GM19467 (cell line): Measurements from ENCODE around the gene STON2.
"Not testable (repeated sequence)": the region's sequence is repeated elsewhere in the genome, so short reads cannot be mapped to it uniquely, and the experiment has no call there.

Experiments
- ATAC-seq: cut with Tn5 transposase; IDR thresholded peaks from one replicate; pipeline ENCODE4 v1.9.1; 2021; ENCODE audit warnings: mild to moderate bottlenecking, moderate library complexity; ENCODE audit not compliant: unreplicated experiment

STON2 gene, protein sequence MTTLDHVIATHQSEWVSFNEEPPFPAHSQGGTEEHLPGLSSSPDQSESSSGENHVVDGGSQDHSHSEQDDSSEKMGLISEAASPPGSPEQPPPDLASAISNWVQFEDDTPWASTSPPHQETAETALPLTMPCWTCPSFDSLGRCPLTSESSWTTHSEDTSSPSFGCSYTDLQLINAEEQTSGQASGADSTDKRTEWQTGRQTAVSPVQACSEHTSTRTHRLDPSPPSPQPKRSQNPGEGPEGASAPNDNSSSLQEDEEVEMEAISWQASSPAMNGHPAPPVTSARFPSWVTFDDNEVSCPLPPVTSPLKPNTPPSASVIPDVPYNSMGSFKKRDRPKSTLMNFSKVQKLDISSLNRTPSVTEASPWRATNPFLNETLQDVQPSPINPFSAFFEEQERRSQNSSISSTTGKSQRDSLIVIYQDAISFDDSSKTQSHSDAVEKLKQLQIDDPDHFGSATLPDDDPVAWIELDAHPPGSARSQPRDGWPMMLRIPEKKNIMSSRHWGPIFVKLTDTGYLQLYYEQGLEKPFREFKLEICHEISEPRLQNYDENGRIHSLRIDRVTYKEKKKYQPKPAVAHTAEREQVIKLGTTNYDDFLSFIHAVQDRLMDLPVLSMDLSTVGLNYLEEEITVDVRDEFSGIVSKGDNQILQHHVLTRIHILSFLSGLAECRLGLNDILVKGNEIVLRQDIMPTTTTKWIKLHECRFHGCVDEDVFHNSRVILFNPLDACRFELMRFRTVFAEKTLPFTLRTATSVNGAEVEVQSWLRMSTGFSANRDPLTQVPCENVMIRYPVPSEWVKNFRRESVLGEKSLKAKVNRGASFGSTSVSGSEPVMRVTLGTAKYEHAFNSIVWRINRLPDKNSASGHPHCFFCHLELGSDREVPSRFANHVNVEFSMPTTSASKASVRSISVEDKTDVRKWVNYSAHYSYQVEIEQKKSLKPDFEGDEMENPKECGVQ

DNA sequence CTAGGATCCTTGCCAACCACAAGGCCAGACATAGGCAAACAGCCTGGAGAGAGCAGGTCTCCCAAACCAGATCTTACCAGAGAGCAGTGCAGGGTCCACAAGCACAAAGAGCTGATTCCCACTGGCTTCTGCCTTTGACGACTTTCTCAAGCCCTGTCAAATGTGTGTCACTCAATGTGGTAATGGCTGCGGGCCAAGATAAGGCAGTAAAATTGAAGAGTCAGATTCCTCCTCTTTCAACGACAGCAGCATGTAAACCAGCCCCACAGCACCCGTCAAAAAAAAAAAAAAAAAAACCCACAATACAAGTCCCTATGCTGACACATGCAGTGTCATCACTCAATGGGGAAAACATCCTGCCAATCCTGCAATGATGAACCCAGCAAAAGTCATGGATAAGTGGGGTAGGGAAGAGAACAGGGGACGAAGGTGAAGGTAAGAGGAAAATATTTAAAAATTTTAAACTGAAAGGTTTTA lies at the start of gene STON2:
Gene STON2 (minus strand): TSS at position 123 of the 477 bp plus-strand sequence. CDS start 1,942 bp downstream, outside the sequence.
- ATAC-seq: no peak

GRCh38 chr14:81449576-81449975 lies 49.5 kb upstream of the STON2 start:
- ATAC-seq: no peak

GRCh38 chr14:81449114-81449513 lies 49.0 kb upstream of the STON2 start:
- no peak for ATAC-seq

DNA sequence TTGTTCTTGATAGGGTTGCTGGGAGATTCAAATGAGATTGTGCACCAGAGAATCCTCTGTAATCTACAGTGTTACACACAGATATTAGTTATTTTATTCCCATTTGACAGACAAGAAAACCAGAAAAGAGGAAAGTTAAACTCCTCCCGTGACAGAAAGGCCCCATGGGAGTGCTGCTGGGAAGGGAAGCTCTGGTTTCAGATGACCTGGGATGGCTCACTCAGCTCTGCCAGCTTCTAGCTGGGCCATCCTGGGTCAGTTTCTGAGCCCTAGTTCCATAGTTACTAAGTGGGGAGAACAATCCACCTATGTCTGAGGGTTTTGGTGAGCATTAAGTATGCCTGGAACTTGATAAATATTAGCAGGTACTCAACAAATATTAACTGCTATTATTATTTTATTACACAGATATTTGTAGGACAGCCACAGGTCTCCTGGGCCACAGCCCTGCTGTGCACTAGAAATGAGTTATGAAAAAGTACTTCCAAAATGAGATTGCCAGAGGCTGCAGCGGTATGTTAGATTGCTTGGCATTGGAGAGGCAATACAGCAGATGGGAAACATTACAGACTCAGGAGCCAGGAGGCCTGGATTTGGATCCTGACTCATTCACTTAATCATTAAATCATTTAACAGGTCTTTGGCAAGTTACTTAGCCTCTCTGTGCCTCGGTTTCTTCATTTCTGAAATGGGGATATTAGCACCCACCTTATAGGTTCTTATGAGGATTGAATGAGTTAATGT lies 47.1 kb upstream of the STON2 start:
- no peak for ATAC-seq

GRCh38 chr14:81446279-81447007 lies 46.3 kb upstream of the STON2 start:
- ATAC-seq: no peak

DNA sequence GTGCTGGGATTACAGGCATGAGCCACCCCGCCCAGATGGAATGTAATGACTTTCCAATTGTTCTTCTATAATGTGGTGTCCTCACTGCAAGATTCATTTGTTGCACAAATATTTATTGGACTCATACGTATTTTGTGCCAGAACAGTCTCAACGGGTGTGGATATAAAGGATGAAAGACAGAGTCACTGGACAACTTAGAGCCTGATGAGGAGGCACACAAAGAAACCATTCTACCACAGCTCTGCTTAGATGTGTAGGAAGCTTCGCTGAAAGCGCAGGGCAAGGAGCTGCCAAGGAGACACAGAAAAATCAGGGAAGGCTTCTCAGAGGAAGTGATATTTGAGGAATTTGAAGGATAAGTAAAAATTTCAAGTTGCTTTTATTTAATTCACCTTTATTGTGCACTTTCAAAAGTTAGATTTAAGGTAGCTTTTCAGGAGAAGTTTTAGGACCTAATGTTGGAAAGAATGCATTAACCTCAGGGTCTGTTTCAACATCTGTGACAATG lies 41.6 kb upstream of the STON2 start:
- no peak for ATAC-seq

GRCh38 chr14:81440041-81440440 lies 39.9 kb upstream of the STON2 start:
- no peak for ATAC-seq

DNA sequence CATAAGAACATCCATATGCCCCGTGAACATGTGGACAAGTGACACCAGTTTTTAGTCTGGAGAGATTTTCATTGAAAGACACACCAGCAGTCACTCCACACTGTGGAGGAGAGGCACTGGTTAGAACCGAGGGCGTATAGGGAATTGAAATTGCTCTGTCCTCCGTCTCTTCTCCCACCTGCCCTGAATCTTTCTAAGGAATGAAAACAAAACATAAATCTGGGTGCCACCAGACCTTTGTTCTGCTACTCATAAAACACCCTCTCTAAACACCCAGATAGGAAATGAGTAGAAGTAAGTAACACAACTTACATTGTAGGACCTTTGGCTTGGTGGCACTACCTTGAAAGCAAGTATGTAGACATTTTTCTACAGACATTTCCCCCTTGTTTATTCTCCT lies 37.1 kb upstream of the STON2 start:
- no peak for ATAC-seq

DNA sequence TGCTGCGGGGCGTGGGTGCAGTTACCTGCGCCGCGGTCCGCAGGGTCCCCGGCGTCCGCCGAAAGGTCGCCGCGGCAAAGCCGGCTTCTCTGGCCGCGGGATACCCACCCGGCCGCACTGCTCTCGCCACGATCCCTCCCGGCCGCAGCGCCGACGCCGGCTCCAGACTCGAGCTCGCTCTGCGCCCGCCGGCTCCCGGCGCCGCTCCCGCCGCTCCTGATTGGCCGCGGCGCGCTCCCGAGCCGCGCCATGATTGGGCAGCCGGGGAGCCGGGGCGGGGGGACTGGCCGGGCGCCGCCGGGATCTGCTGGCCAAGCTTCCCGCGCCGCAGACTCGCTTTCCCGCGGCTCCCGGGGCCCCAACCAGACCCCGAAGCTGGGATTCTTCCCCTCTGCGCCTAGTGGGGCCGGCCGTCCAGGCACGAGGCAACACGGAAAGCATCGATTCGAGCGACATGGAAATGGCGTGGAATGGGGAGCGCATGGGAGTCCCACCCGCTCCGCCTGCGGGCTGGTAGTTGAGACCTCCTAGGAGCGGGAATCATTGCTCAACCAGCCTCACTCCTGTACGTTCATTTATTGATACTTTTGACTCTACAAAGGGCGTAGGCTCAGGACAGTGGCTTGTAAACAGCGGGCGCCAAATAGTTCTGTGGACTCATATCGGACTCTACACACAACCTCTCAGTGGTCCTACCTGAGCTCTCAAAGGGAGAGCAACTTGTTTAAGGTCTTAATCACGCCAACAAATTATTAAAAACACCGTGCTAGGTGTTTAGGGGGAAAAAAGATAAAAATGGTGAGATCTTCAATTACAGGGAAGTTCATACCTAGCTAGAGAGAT lies 36.4 kb upstream of the STON2 start:
- peak; percentile 85 for ATAC-seq

DNA sequence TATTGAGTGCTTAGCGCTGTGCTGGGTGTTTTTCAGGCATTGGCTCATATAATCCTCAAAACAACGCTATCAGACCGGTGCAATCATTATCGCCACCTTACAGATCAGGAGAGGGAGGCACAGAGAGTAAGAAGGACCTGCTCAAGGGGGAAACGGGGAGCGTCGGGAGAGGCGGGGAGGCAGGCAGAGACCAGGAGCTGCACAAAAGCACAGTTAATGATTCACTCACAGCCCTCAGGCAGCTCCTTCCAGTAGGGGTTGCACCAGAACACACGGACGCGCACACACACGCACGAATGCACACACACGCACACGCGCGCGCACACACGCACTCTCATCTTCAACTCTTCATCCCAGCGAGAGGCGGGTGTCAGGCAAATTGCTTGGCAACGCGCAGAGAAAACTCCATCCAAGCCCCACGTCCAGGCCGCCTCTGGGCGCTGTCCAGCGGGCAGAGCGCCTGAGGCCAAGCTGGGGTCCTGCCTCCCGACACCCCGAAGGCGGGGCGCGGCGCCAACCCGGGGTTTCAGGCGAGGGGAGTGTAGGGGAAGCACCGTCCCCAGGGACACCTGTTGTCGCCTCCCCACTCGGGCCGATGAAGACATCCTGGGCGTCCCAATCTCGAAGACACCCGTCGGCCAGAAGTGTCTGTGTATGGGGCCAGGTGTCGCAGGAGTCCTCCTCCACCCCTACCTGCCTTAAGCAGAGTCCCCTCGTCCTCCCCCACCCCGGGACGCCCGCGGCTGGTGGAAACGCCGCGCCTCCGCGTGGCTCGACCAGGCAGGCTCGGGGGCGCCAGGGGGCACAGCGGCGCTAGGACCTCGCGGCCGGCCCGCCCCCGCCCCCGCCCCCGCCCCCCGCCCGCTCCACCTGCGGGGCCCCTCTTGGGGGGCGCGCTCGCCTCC lies 35.5 kb upstream of the STON2 start:
- peak; percentile 27 for ATAC-seq

- no peak for ATAC-seq
These were observed 34.9 kb upstream of the STON2 start for GRCh38 chr14:81435048-81435390.

DNA sequence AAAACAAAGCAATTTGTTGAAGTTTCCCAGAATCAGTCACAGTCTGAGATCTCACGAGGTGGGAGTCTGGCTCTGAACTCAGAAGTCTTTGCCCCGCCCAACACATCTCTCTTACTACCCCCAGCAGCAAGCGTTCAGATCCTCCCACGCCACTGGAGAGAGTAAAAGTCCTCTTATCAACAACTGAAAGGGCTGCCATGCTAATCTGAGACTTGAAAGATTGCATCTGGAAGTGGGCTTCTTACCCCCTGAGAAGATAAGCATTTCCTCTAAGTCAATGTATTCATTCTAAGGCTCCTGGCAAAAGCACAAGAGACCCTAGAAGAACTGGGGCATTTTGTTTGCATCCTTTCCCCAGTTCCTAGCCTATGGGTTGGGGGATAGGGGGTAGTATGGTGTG lies 34.1 kb upstream of the STON2 start:
- ATAC-seq: no peak

DNA sequence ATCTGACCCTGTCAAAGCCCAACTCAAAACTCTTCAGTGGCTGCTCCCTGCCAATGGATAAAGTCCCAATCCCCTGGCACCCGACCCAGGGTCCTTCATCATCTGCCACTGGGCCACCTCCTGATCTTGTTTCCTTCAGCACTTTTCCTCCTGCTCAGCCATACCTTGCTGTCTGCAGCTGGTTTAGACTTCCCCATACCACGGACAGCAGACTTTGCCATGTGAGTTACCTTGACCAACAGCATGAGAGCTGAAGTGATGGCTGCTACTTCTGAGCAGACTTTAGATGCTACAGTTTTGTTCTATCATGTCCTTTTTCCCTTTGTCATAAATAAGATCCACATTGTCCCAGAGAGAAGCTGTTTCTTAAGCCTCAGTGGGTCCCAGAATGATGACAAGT lies 33.3 kb upstream of the STON2 start:
- no peak for ATAC-seq

GRCh38 chr14:81432219-81432661 lies 32.1 kb upstream of the STON2 start:
- no peak for ATAC-seq

DNA sequence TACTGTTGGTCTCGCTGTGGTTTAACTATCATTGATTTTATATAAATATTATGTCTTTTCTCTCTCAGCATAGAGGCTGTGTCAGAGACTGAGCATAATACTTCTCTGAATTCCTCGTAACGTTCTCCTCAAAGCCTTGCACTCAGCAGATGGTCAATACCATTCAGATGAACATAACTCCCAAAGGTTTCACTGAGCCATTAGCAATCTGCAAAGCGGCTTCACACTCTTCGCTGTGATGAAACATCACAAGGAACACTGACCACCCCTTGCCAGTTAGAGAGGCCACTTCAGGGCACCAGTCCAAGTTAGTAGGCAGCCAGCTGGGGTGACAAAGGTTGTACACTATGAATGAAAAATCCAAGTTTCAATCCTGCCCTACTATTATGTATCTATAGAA lies 30.1 kb upstream of the STON2 start:
- no peak for ATAC-seq

- not testable (repeated sequence) for ATAC-seq
These were observed 29.6 kb upstream of the STON2 start for GRCh38 chr14:81429749-81430148.

GRCh38 chr14:81429028-81429427 lies 28.9 kb upstream of the STON2 start:
- no peak for ATAC-seq
